ENCODE measurements around the gene DIS3L2. TPM values are rescaled to one million over a fixed set of nuclear protein-coding genes. Genes with fewer than 3 reads are reported as not detected.
"Not testable (repeated sequence)": the region's sequence is repeated elsewhere in the genome, so short reads cannot be mapped to it uniquely, and the experiment has no call there.

Gene DIS3L2
- polyA plus RNA-seq, 1 donor, result 40.3 TPM

DNA sequence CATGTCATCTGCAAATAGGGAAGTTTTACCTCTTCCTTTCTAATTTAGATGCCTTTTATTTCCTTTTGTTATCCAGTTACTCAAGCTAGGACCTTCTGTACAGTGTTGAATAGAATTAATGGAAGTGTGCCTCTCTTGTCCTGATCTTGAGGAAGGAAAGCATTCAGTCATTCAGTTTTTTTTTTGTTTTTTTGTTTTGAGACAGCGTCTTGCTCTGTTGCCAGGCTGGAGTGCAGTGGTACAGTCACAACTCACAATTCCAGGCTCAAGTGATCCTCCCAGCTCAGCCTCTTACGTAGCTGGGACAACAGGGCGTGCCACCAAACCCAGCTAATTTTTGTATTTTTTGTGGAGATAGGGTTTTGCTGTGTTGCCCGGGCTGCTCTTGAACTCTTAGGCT is 213.1 kb downstream of the DIS3L2 start:
- DNase-seq, result no peak

GRCh38 chr2:232176587-232176986 is 215.1 kb downstream of the DIS3L2 start:
- DNase-seq, result not testable (repeated sequence)

DNA sequence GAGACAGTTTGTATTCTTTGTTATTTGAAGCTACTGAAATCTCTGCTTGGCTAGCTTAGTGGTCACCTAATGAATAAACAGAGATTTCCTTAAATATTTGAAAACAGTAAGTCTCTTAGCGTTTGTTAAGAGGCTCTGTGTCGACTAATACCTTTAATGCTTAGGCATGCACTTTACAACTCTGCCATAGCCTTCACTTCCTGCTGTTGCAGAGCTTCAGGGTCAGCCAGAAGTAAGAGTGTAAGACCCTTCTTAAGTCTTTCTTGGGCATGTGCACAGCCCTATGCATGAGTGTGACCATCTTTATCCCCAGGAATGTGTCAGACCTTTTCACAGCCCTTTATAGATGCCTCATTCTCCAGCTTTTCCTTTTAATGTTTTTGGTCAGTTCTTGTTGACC is 221.8 kb downstream of the DIS3L2 start:
- no peak for DNase-seq

DNA sequence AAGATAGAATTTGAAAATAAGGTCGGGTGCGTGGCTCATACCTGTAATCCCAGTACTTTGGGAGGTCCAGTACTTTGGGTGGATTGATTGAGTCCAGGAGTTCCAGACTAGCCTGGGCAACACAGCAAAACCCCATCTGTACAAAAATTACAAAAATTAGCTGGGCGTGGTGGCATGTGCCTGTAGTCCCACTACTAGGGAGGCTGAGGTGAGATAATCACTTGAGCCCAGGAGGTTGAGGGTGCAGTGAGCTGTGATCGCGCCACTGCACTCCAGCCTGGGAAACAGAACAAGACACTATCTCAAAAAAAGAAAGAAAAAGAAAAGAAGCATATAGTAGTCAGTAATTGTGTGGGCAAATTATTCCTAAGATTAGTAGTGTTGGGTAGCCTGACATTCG is 222.8 kb downstream of the DIS3L2 start:
- no peak for DNase-seq

- no peak for DNase-seq
Observed at GRCh38 chr2:232190796-232191195, 229.3 kb downstream of the DIS3L2 start.

DNA sequence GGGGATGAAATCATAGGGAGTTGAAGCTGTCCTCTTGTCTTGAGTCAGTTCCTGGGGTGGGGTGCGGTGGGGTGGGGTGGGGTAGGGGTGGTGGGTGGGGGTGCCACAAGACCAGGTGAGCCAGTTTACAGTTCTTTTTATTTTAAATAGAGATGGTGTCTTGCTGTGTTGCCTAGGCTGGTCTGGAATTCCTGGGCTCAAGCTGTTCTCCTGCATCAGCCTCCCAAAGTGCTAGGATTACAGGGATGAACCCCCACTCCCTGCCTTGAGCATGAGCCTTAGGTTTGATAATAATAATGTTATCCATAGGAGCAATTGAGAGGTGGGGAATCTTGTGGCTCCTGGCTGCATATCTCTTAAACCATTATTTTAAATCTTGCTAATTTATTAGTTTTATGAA is 234.0 kb downstream of the DIS3L2 start:
- DNase-seq, result no peak

GRCh38 chr2:232196802-232197201 is 235.3 kb downstream of the DIS3L2 start:
- DNase-seq, result no peak

DNA sequence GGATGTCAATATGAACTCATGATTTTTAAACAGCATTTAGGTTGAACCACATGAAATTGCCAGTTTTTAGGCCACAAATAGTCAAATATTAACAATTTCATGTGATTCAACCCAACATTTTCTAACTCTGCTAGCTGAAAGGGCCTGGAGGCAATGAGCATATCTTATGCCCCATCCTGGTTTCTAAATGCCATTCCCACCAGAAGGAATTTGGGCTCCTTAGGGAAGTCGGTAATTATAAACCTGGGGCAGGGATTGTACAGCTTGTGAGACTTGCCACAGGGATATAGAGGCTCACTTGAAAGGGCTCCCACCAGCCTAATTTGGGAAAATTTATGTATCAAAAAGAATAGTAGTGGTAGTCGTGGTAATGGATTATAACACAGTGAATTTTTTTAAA is 238.7 kb downstream of the DIS3L2 start:
- DNase-seq, result no peak

GRCh38 chr2:232203166-232203891 is 241.8 kb downstream of the DIS3L2 start:
- no peak for DNase-seq

DNA sequence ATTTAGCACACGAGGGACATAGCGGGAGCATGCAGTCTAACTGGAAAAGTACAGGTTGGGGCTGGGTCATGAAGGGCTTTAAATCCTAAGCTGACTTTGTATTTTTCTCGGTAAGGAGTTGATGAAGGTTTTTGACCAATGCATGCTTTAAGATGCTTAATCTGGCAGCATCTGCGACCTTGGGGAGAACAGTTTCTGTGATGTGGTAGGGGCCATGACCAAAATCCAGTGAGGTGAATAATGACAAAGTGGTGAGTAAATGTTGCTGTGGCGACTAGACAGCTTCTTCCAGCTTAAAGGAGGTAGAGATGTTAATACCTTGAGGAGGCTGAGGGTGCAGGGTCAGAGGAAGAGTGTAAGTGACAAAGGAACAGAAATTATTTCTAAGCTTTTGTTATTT is 242.4 kb downstream of the DIS3L2 start:
- no peak for DNase-seq

GRCh38 chr2:232204457-232204931 is 243.0 kb downstream of the DIS3L2 start:
- peak; percentile 34 for DNase-seq

DNA sequence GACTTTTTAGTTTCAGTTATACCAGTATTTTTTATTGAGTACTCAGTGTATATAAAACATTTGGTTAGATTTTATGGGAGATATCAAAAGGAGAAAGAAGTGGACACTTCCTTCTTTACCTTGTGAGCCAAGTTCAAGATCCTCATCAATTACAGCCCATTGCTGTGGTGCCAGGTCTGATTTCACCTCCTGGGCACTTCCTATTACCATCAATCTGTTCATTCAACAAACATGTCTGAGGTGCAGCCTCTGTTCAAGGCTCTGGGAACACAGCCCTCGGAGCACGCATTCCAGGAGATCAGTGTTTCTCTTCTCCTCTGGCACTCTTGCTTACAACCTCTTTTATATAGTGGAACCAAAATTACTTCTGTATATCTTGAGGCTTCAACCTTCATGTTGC is 245.7 kb downstream of the DIS3L2 start:
- no peak for DNase-seq

DNA sequence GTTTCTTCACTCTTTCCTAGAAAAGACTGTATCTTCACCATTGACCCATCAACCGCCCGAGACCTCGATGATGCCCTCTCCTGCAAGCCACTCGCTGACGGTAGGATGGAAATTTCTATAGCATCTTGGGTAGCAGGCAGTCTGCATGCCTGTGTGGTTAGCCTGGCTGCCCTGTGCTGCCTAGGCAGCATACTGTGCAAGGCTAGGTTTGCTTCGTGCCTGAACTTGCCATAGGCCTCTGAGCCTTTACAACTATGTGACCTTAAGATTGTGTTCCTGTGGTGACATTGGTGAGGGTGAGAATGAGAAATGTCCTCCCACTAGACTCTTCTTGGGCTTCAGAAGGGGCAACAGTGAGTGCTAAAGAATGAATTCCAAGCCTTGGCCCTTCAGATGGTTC is 248.8 kb downstream of the DIS3L2 start:
- DNase-seq, result no peak

DNA sequence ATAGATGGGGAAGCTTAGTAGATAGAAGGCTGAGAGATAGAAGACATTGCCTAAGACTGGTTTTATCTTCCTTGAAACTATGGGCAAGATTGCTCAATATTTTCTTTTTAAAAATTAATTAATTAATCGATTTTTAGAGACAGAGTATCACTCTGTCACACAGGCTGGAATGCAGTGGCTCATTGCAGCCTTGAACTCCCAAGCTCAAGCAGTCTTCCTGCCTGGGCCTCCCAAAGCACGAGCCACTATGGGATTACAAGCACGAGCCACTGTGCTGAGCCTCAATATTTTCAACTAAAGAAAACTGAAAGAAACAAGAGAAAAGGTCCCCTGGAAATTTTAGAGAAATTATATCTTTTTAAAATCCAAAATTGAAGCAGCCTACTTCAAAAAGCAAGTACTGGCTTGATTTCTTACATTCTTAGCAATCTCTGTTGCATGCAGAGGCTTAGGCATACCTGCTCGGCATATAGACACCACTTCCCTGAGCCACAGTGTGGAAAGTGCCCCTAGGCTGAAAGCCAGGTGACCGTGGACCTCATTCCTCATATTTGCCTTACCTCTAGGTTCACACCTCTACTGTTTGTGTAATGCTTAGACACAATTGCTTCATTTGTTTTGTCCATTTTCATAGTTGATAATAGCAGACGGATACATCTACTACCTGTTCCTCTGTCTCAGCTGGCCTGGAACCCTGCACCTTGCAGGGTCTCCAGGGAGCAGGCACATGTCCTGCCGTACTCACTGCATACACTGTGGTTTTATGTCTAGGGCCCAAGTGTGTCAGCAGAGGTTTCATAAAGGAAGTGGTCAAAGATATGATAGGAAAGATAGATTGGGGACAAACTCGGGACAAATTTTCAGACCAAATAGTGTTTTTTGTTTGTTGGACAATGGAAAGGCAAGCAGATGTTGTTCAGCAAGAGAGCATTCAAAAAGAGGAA is 250.5 kb downstream of the DIS3L2 start:
- no peak for DNase-seq

GRCh38 chr2:232213176-232213575 is 251.7 kb downstream of the DIS3L2 start:
- DNase-seq, result no peak

DNA sequence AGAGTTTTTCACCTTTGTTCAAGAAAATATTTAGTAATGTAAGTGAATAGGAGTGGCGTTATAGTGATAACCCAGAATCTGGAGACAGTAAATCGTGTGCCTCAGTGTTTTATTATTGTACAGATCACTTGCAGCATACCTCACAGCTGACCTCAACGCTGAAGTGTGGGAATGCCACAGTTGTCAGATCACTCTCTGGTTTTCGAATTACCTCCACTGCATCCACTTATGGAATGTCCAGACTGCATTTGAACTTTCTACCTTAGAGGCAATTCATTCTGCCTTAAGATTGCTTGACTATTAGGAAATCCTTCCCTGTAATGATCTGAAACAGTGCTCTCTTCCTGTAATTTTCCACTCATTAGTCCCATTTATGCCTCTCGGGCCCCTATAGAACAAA is 252.5 kb downstream of the DIS3L2 start:
- DNase-seq, result no peak

- DNase-seq, result no peak
Observed at GRCh38 chr2:232216028-232216427, 254.5 kb downstream of the DIS3L2 start.

- no peak for DNase-seq
Observed at GRCh38 chr2:232218778-232219495, 257.4 kb downstream of the DIS3L2 start.

GRCh38 chr2:232219496-232219870 is 258.0 kb downstream of the DIS3L2 start:
- no peak for DNase-seq

DNA sequence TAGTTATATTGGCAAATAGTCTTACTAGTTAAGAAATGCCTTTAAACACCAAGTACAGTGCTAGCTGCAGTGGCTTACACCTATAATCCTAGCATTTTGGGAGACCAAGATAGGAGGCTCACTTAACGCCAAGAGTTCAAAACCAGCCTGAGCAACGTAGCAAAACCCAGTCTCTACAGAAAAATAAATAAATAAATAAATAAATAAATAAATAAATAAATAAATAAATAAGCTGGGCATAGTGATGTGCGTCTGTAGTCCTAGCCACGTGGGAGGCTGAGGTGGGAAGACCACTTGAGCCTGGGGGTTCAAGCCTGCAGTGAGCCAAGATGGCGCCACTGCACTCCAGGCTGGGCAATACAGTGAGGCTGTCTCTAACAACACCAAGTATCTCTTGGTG is 258.4 kb downstream of the DIS3L2 start:
- no peak for DNase-seq

GRCh38 chr2:232225429-232225828 is 263.9 kb downstream of the DIS3L2 start:
- no peak for DNase-seq

DNA sequence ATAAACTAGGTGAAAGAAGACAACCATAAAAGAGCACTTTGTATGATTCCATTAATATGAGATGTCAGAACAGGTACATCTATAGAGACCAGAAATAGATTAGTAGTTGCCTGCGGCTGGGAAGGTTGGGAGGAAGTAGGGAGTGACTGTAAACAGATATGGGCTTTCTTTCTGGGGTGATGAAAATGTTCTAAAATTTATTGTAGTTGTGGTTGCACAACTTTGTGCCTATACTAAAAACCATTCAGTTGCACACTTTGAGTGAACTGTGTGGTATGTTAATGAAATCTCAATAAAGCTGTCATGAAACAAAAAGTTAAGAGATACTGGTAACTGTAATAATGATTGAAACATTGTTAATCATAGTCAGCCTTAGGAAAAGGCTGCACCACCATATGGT is 264.4 kb downstream of the DIS3L2 start:
- DNase-seq, result no peak

GRCh38 chr2:232228332-232228731 is 266.8 kb downstream of the DIS3L2 start:
- DNase-seq, result no peak

All from left kidney (tissue), 2 donors.